Measurements from ENCODE around the gene LAIR1.

DNA sequence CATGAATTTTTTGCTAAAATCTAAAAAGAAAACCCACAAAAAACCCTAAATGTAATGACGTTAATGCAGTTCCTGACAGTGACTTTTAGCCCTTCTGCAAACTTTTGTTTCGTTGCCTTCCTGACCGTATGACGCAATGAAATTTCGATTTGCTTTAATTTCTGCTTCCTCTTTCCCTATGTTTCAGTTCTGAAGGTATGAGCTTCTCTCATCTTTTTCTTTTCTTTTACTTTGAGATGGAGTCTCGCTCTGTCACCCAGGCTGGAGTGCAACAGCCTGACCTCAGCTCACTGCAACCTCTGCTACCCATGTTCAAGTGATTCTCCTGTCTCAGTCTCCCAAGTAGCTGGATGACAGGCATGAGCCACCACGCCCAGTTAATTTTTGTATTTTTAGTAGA is 45.7 kb downstream of the LAIR1 start:
- TF ChIP-seq, protein P1, sequence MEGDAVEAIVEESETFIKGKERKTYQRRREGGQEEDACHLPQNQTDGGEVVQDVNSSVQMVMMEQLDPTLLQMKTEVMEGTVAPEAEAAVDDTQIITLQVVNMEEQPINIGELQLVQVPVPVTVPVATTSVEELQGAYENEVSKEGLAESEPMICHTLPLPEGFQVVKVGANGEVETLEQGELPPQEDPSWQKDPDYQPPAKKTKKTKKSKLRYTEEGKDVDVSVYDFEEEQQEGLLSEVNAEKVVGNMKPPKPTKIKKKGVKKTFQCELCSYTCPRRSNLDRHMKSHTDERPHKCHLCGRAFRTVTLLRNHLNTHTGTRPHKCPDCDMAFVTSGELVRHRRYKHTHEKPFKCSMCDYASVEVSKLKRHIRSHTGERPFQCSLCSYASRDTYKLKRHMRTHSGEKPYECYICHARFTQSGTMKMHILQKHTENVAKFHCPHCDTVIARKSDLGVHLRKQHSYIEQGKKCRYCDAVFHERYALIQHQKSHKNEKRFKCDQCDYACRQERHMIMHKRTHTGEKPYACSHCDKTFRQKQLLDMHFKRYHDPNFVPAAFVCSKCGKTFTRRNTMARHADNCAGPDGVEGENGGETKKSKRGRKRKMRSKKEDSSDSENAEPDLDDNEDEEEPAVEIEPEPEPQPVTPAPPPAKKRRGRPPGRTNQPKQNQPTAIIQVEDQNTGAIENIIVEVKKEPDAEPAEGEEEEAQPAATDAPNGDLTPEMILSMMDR (IDR thresholded peaks at IDR 0.05), result no peak
- TF ChIP-seq POLR2A (IDR thresholded peaks at IDR 0.05) (no peak), EP300 (IDR thresholded peaks at IDR 0.05) (no peak), POLR2AphosphoS5 (IDR thresholded peaks at IDR 0.05) (no peak)

Measured in suprapubic skin (tissue), 4 donors.